CD4-positive, alpha-beta T cell treated with Interleukin-17A for 4 hours (primary cell): ENCODE data around the gene PTGIR.

ENCODE experiments used
- DNase-seq: peaks from one replicate; pipeline ENCODE4 v3.0.0-alpha.2; 2020; ENCODE audit warnings: mixed read lengths

Gene PTGIR, protein sequence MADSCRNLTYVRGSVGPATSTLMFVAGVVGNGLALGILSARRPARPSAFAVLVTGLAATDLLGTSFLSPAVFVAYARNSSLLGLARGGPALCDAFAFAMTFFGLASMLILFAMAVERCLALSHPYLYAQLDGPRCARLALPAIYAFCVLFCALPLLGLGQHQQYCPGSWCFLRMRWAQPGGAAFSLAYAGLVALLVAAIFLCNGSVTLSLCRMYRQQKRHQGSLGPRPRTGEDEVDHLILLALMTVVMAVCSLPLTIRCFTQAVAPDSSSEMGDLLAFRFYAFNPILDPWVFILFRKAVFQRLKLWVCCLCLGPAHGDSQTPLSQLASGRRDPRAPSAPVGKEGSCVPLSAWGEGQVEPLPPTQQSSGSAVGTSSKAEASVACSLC

GRCh38 chr19:46624958-46625661 is at the start of gene PTGIR:
Gene PTGIR, minus strand, starts transcription at chr19:46625089. Its CDS starts 864 bp downstream, at chr19:46624225.
- DNase-seq, result peak; percentile 48

DNA sequence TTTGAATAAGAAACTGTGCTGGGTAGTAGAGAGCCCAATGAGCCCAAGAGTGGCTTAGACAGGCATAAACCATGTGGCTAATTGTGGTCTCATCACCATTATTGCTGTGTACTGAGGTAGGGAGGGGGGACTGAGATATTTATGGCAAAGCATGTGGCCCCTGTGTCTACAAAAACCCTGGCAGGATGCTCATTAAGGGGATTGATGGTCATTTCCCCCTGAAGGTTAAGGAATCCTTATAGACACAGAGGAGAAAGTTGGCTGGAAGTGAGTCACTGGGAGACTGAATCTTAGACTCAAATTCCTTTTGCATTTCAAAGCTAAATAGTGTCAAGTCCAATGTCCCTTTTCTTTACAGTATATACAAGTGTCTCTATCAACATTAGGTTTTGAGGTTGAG is 45.9 kb upstream of the PTGIR start:
- DNase-seq, result no peak

DNA sequence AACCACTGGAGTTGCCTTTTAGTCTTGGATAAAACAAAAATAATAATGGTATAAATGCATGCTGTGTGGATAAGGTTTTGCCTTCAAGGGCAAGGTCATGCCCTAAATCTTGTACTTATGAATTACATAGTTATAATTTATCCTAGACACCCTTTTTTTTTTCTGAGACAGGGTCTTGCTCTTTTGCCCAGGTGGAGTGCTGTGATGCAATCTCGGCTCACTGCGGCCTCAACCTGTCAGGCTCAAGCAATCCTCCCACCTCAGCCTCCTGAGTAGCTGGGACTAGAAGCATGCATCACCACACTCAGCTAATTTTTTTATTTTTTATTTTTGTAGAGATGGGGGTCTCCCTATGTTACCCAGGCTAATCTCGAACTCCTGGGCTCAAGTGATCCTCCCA is 43.8 kb upstream of the PTGIR start:
- no peak for DNase-seq

GRCh38 chr19:46665072-46665471 is 40.2 kb upstream of the PTGIR start:
- DNase-seq, result no peak

- peak; percentile 84 for DNase-seq
These were observed 37.1 kb upstream of the PTGIR start for GRCh38 chr19:46661735-46662592.

- peak; percentile 100 for DNase-seq
These were observed 36.3 kb upstream of the PTGIR start, which contains the start of gene DACT3 for GRCh38 chr19:46661020-46661731. Gene DACT3, minus strand, starts transcription at chr19:46661182. Its CDS starts 118 bp downstream, at chr19:46661064.

GRCh38 chr19:46660551-46661019 is 35.7 kb upstream of the PTGIR start:
- no peak for DNase-seq

- DNase-seq, result peak; percentile 9
These were observed 35.2 kb upstream of the PTGIR start for GRCh38 chr19:46660008-46660517.

- peak; percentile 15 for DNase-seq
These were observed 34.5 kb upstream of the PTGIR start for GRCh38 chr19:46659151-46660007.

DNA sequence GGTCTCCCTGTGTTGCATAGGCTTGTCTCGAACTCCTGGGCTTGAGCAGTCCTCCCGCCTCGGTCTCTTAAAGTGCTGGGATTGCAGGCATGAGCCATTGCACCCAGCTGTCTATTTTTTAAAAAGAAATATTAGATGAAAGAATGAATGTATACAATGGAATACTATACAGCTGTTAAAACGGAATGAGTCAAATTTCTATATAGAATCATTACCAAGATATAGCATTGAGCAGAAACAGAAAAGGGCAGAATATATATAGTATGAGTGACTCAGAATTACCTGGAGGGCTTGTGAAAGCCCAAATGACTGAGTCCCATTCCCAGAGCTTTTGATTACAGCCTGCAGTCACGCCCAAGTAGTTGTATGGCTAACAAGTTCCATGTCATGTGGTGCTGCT is 31.7 kb upstream of the PTGIR start:
- DNase-seq, result no peak

DNA sequence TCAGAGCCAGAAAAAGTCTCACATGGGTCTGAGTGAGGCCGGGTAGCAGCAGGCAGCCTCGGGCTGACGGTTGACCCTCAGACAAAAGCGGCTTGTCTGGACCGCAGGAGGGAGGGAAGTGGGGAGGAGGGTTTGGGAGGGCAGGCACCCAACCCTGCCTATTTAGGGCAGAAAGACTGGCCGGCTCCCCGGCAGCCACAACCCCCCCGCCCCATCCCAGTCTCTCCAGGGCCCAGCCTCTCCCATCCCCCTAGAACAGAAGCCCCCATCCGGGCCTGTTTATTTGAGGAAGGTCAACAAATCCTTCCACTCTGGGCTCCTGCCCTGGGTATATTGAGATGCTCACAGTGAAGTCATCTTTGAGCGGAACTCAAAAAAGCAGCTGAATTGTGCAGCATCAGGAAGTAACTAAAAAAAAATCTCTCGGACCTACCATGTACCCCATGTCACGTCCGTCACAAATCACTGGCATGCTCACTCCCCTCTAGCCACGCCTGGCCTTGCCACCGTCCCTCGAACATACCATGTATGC is 29.8 kb upstream of the PTGIR start:
- DNase-seq, result no peak

GRCh38 chr19:46650445-46650844 is 25.6 kb upstream of the PTGIR start:
- DNase-seq, result no peak

DNA sequence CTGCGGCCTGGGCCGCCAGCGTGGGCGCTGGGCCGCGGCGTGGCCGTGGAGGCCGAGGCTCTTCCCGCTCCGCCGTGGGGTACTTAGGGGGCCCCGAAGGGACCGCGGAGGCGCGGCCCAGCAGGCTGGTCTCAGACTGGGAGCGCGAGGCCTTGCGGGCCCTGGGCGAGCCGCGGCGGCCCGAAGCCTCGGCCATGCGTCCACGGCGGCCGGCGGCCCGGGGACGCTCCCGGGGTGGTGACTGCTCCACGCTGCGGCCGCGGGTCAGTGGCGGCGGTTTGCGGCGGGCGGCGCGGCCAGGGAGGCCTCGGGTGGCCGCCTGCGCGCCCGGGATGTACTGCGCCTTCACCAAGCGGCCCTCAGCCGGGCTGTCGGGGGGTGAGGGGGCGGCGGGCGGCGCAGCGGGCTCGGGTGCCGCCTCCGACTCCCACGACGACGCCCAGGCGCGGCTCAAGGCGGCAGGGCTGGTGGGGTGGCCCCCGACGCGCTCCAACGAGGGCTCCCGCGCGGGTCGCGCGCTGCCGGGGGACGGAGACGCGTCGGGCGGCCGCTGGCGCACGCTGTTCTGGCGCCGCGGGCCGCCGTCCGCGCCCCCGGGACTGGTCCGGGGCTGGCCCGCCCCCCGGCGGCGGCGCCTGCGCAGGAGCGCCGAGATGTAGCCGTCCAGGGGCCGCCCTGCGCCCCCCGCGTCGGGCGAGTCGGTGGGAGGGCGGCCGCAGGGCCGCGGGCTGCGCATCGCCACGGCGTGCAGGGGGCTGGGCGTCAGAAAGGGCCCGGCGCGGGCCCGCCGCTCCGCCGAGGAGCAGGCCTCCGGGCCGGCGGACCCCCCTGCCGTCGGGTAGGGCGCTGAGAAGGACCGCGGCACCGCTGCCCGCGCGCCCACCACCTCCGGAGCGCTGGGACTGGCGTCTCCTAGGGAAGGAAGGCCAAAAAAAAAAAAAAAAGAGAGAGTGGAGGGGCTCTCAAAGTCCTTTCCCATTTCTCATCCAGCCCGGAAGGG is 24.4 kb upstream of the PTGIR start:
- no peak for DNase-seq

- peak; percentile 23 for DNase-seq
These were observed 23.4 kb upstream of the PTGIR start for GRCh38 chr19:46648060-46648960.

DNA sequence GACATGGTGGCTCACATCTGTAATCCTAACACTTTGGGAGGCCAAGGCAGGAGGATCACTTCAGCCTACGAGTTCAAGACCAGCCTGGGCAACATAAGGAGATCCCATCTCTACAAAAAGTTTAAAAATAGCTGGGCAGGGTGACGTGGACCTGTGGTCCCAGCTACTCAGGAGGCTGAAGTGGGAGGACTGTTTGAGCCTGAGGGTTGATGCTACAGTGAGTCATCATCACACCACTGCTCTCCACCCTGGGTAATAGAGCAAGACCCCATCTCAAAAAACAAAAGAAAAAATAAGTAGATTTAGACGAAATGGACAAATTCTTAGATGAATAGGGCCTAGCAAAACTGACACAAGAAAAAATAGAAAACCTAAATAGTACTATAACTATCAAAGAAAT is 21.5 kb upstream of the PTGIR start:
- DNase-seq, result no peak

- no peak for DNase-seq
These were observed 19.8 kb upstream of the PTGIR start for GRCh38 chr19:46644720-46645119.

- no peak for DNase-seq
These were observed 15.8 kb upstream of the PTGIR start for GRCh38 chr19:46640656-46641055.
